ENCODE data around the gene ATF6. TPM values are rescaled to one million over a fixed set of nuclear protein-coding genes. Genes with fewer than 3 reads are reported as not detected.
"Not testable (repeated sequence)": the region's sequence is repeated elsewhere in the genome, so short reads cannot be mapped to it uniquely, and the experiment has no call there.

ATF6 gene
- 10 to 100 TPM; 23.5 to 24.6 TPM for total RNA-seq

GRCh38 chr1:161766102-161766981, at the start of gene ATF6:
TSS of gene ATF6 (plus strand) at chr1:161766320. CDS start at chr1:161766361, 41 bp downstream.
- intact Hi-C loops (cut with micrococcal nuclease), result loop anchor here (1.0 to 10.0 kb wide), 6 partner anchors 17 to 796 kb away; partner anchors contain the start of genes DUSP12, UAP1 and UHMK1
- Mint-ChIP-seq H3K9me3 (no peaks in the 10 kb centered on the region), H3K27ac (peak within 1 kb of the TSS; percentile 97), H3K4me1 (ENCODE audit: low read depth) (peaks cover 41% of the 10 kb centered on the region), H3K36me3 (ENCODE audit: low read depth) (no peaks in the 10 kb centered on the region), H3K27me3 (ENCODE audit: low read depth) (no peaks in the 10 kb centered on the region), H3K4me3 (peak within 1 kb of the TSS; percentile 96)
- peak; percentile 91 for DNase-seq
- CTCF ChIA-PET, result interaction anchor here (0.7 to 1.9 kb wide), 5 partner anchors 17 to 1925 kb away, joined by 3 to 8 read pairs (median 4); partner anchors contain the start of gene DUSP12

- no peaks in the 10 kb centered on the region for H3K9me3 Mint-ChIP-seq
- intact Hi-C loops (cut with micrococcal nuclease), result no loop called here
- DNase-seq, result no peak
- H3K4me3 Mint-ChIP-seq, result no peak overlapping the region
- H3K36me3 Mint-ChIP-seq (ENCODE audit: low read depth), result no peaks in the 10 kb centered on the region
- no peak overlapping the region for H3K27ac Mint-ChIP-seq
- peaks cover 7% of the 10 kb centered on the region for H3K27me3 Mint-ChIP-seq (ENCODE audit: low read depth)
- peaks cover 16% of the 10 kb centered on the region for H3K4me1 Mint-ChIP-seq (ENCODE audit: low read depth)
- CTCF ChIA-PET, result no interaction called here
These were observed 47.4 kb upstream of the ATF6 start for GRCh38 chr1:161718559-161719324.

- Mint-ChIP-seq H3K27me3 (ENCODE audit: low read depth) (peaks cover 7% of the 10 kb centered on the region), H3K4me3 (no peak overlapping the region), H3K27ac (no peak overlapping the region), H3K4me1 (ENCODE audit: low read depth) (peaks cover 16% of the 10 kb centered on the region), H3K36me3 (ENCODE audit: low read depth) (no peaks in the 10 kb centered on the region), H3K9me3 (no peaks in the 10 kb centered on the region)
- intact Hi-C loops (cut with micrococcal nuclease), result no loop called here
- CTCF ChIA-PET, result no interaction called here
- no peak for DNase-seq
These were observed 46.9 kb upstream of the ATF6 start for GRCh38 chr1:161719325-161719611.

GRCh38 chr1:161720422-161720821, 45.7 kb upstream of the ATF6 start:
- CTCF ChIA-PET, result no interaction called here

GRCh38 chr1:161720956-161721737, 45.0 kb upstream of the ATF6 start, which contains the start of gene FCRLB:
TSS of gene FCRLB (plus strand) at chr1:161721544. CDS start at chr1:161722673, 1,129 bp downstream.
- CTCF ChIA-PET, result no interaction called here
- Mint-ChIP-seq H3K9me3 (no peaks in the 10 kb centered on the region), H3K4me3 (no peak within 1 kb of the TSS), H3K4me1 (ENCODE audit: low read depth) (peaks cover 21% of the 10 kb centered on the region), H3K27me3 (ENCODE audit: low read depth) (peaks cover 10% of the 10 kb centered on the region), H3K27ac (no peak within 1 kb of the TSS), H3K36me3 (ENCODE audit: low read depth) (no peaks in the 10 kb centered on the region)
- no peak for DNase-seq
- intact Hi-C loops (cut with micrococcal nuclease), result no loop called here

More at GRCh38 chr1:161720422-161720821, 45.7 kb upstream of the ATF6 start:
- H3K4me1 Mint-ChIP-seq (ENCODE audit: low read depth), result peaks cover 16% of the 10 kb centered on the region
- H3K27me3 Mint-ChIP-seq (ENCODE audit: low read depth), result peaks cover 7% of the 10 kb centered on the region
- no peak overlapping the region for H3K4me3 Mint-ChIP-seq
- no peaks in the 10 kb centered on the region for H3K36me3 Mint-ChIP-seq (ENCODE audit: low read depth)
- H3K9me3 Mint-ChIP-seq, result no peaks in the 10 kb centered on the region
- no peak overlapping the region for H3K27ac Mint-ChIP-seq
- intact Hi-C loops (cut with micrococcal nuclease), result no loop called here
- DNase-seq, result no peak

GRCh38 chr1:161721738-161722343, 44.3 kb upstream of the ATF6 start:
- CTCF ChIA-PET, result interaction anchor here (1.0 kb wide), 1 partner anchor 235 kb away, joined by 5 read pairs; no protein-coding TSS in a partner anchor
- Mint-ChIP-seq H3K9me3 (no peaks in the 10 kb centered on the region), H3K27me3 (ENCODE audit: low read depth) (peaks cover 10% of the 10 kb centered on the region), H3K27ac (no peak overlapping the region), H3K4me3 (no peak overlapping the region), H3K36me3 (ENCODE audit: low read depth) (no peaks in the 10 kb centered on the region), H3K4me1 (ENCODE audit: low read depth) (peaks cover 21% of the 10 kb centered on the region)
- intact Hi-C loops (cut with micrococcal nuclease), result no loop called here
- no peak for DNase-seq

GRCh38 chr1:161722406-161722805, 43.7 kb upstream of the ATF6 start:
- no peaks in the 10 kb centered on the region for H3K9me3 Mint-ChIP-seq
- intact Hi-C loops (cut with micrococcal nuclease), result no loop called here
- no peaks in the 10 kb centered on the region for H3K36me3 Mint-ChIP-seq (ENCODE audit: low read depth)
- DNase-seq, result no peak
- peaks cover 8% of the 10 kb centered on the region for H3K27me3 Mint-ChIP-seq (ENCODE audit: low read depth)
- H3K4me1 Mint-ChIP-seq (ENCODE audit: low read depth), result peaks cover 22% of the 10 kb centered on the region
- CTCF ChIA-PET, result interaction anchor here (1.0 kb wide), 1 partner anchor 235 kb away, joined by 5 read pairs; no protein-coding TSS in a partner anchor
- no peak overlapping the region for H3K4me3 Mint-ChIP-seq
- H3K27ac Mint-ChIP-seq, result no peak overlapping the region

GRCh38 chr1:161723459-161724141, 42.5 kb upstream of the ATF6 start:
- Mint-ChIP-seq H3K4me1 (ENCODE audit: low read depth) (peaks cover 32% of the 10 kb centered on the region), H3K4me3 (no peak overlapping the region), H3K9me3 (no peaks in the 10 kb centered on the region), H3K27me3 (ENCODE audit: low read depth) (peaks cover 8% of the 10 kb centered on the region), H3K27ac (no peak overlapping the region), H3K36me3 (ENCODE audit: low read depth) (no peaks in the 10 kb centered on the region)
- no peak for DNase-seq
- intact Hi-C loops (cut with micrococcal nuclease), result no loop called here
- CTCF ChIA-PET, result interaction anchor here (0.9 kb wide), 1 partner anchor 213 kb away, joined by 3 read pairs; no protein-coding TSS in a partner anchor

- H3K9me3 Mint-ChIP-seq, result not testable (repeated sequence)
- H3K4me1 Mint-ChIP-seq (ENCODE audit: low read depth), result peaks cover 41% of the 10 kb centered on the region
These were observed 40.7 kb upstream of the ATF6 start for GRCh38 chr1:161725258-161725907.

GRCh38 chr1:161725908-161726472, 40.1 kb upstream of the ATF6 start:
- Mint-ChIP-seq H3K27me3 (ENCODE audit: low read depth) (peaks cover 8% of the 10 kb centered on the region), H3K36me3 (ENCODE audit: low read depth) (no peaks in the 10 kb centered on the region), H3K9me3 (no peaks in the 10 kb centered on the region), H3K27ac (peak overlapping the region; percentile 11), H3K4me3 (peak overlapping the region; percentile 76), H3K4me1 (ENCODE audit: low read depth) (peaks cover 46% of the 10 kb centered on the region)
- peak; percentile 31 for DNase-seq
- intact Hi-C loops (cut with micrococcal nuclease), result loop anchor here (2.0 kb wide), 1 partner anchor 15 kb away; no protein-coding TSS in a partner anchor
- CTCF ChIA-PET, result interaction anchor here (1.2 to 8.2 kb wide), 3 partner anchors 14 to 239 kb away, joined by 4 to 76 read pairs (median 5); partner anchors contain the start of gene DUSP12

More at GRCh38 chr1:161725258-161725907, 40.7 kb upstream of the ATF6 start:
- intact Hi-C loops (cut with micrococcal nuclease); H3K36me3 Mint-ChIP-seq (ENCODE audit: low read depth); DNase-seq; H3K27me3 Mint-ChIP-seq (ENCODE audit: low read depth); H3K27ac Mint-ChIP-seq: not testable (repeated sequence)
- peak overlapping the region; percentile 76 for H3K4me3 Mint-ChIP-seq
- CTCF ChIA-PET, result interaction anchor here (8.2 kb wide), 1 partner anchor 15 kb away, joined by 76 read pairs; no protein-coding TSS in a partner anchor
